Measurements from ENCODE around the gene PRR29. TPM values are rescaled to one million over a fixed set of nuclear protein-coding genes. Genes with fewer than 3 reads are reported as not detected.

The PRR29 gene
- total RNA-seq, 2 experiments from 2014 or later: 0.16 to 0.29 TPM

GRCh38 chr17:63975541-63976092, 22.5 kb upstream of the PRR29 start:
- DNase-seq (ENCODE audit: low spot score): no peak
- no peaks in the 10 kb centered on the region for H3K9me2 ChIP-seq (ENCODE audit: insufficient read depth, low read length)
- TF ChIP-seq CTCF (conservative IDR thresholded peaks at IDR 0.05; ENCODE audit: low read length) (no peak), EZH2phosphoT487 (IDR thresholded peaks at IDR 0.05; ENCODE audit: borderline replicate concordance, low read depth, low read length) (no peak)
- CTCF ChIA-PET (ENCODE audit: unreplicated experiment): interaction anchor here (0.5 kb wide), 1 partner anchor 8 kb away, joined by 4 read pairs; no protein-coding TSS in a partner anchor
- no peaks in the 10 kb centered on the region for H3K79me2 ChIP-seq (ENCODE audit: insufficient read depth, low read depth, low read length)
- peaks cover 4% of the 10 kb centered on the region for H3K4me1 ChIP-seq (ENCODE audit: insufficient read depth, low read length, poor library complexity, severe bottlenecking)
- no peak overlapping the region for H3K4me2 ChIP-seq (ENCODE audit: low read length)
- BruUV-seq (replicated peaks): no TSS peak
- no peaks in the 10 kb centered on the region for H3K36me3 ChIP-seq (ENCODE audit: insufficient read depth, low read length)
- H4K20me1 ChIP-seq (ENCODE audit: insufficient read depth, low read length): no peaks in the 10 kb centered on the region
- no peak overlapping the region for H3K4me3 ChIP-seq (ENCODE audit: low read depth, low read length, poor library complexity, severe bottlenecking)
- intact Hi-C loops (cut with micrococcal nuclease; ENCODE audit: unreplicated experiment): no loop called here
- no peaks in the 10 kb centered on the region for H3K9me3 ChIP-seq (ENCODE audit: low read length)
- POLR2A ChIA-PET: interaction anchor here (0.6 to 1.6 kb wide), 4 partner anchors 21 to 203 kb away, joined by 3 to 4 read pairs (median 4); no protein-coding TSS in a partner anchor
- H3K27ac ChIP-seq (ENCODE audit: low read depth, low read length, poor library complexity, severe bottlenecking): no peak overlapping the region
- no peak overlapping the region for H2AFZ ChIP-seq (ENCODE audit: low read length)

DNA sequence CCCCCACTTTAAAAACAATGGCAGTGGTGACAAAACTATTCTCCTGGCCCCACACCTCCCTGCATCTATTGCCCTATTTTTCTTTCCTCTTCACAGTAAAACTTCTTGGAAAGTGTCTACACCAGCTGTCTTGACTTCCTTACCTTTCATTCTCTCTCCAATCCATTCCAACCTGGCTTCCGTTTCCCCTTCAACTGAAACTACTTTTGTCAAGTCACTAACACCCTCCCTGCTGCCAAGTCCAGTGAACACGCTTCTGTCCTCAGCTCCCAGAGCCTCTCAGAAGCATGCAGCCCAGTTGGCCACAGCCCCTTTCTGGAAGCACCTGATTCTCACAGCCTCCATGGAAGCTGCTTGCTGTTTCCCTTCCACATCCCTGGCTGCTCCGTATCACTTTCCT, 21.4 kb upstream of the PRR29 start:
- Histone ChIP-seq H3K4me3 (ENCODE audit: low read depth, low read length, poor library complexity, severe bottlenecking) (no peak overlapping the region), H3K9me2 (ENCODE audit: insufficient read depth, low read length) (no peaks in the 10 kb centered on the region), H3K79me2 (ENCODE audit: insufficient read depth, low read depth, low read length) (no peaks in the 10 kb centered on the region), H4K20me1 (ENCODE audit: insufficient read depth, low read length) (no peaks in the 10 kb centered on the region), H3K4me1 (ENCODE audit: insufficient read depth, low read length, poor library complexity, severe bottlenecking) (peaks cover 4% of the 10 kb centered on the region), H3K27ac (ENCODE audit: low read depth, low read length, poor library complexity, severe bottlenecking) (no peak overlapping the region), H3K36me3 (ENCODE audit: insufficient read depth, low read length) (no peaks in the 10 kb centered on the region), H3K9me3 (ENCODE audit: low read length) (peaks cover 2% of the 10 kb centered on the region), H2AFZ (ENCODE audit: low read length) (no peak overlapping the region), H3K4me2 (ENCODE audit: low read length) (no peak overlapping the region)
- CTCF ChIA-PET (ENCODE audit: unreplicated experiment): no interaction called here
- intact Hi-C loops (cut with micrococcal nuclease; ENCODE audit: unreplicated experiment): no loop called here
- POLR2A ChIA-PET: no interaction called here
- no TSS peak for BruUV-seq (replicated peaks)
- no peak for DNase-seq (ENCODE audit: low spot score)
- TF ChIP-seq EZH2phosphoT487 (IDR thresholded peaks at IDR 0.05; ENCODE audit: borderline replicate concordance, low read depth, low read length) (no peak), CTCF (conservative IDR thresholded peaks at IDR 0.05; ENCODE audit: low read length) (no peak)
